HG02870 (cell line): ENCODE results near the gene OXCT1.
"Not testable (repeated sequence)": the region's sequence is repeated elsewhere in the genome, so short reads cannot be mapped to it uniquely, and the experiment has no call there.

Experiments
- ATAC-seq: cut with Tn5 transposase; IDR thresholded peaks from one replicate; pipeline ENCODE4 v1.9.1; 2021; ENCODE audit warnings: mild to moderate bottlenecking, moderate library complexity; ENCODE audit not compliant: unreplicated experiment

Gene OXCT1

GRCh38 chr5:41831155-41831554 is 39.1 kb downstream of the OXCT1 start:
- peak; percentile 63 for ATAC-seq

DNA sequence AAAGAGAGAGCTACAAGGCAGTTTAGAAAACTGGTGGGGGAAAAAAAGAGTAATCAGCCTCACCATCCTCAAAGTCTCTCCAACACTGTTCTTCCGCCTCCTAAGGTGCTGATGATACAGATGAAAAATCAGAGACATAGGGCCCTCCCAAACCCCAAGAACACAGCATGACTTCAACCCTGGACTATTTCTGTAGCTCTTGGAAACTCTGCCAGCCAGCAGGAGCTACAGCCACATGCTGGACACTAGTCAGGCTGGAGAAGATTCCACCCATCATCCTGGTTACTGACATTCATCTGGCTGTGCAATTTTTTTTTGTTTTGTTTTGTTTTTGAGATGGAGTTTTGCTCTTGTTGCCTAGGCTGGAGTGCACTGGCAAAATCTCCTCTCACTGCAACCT is 42.4 kb downstream of the OXCT1 start:
- no peak for ATAC-seq

DNA sequence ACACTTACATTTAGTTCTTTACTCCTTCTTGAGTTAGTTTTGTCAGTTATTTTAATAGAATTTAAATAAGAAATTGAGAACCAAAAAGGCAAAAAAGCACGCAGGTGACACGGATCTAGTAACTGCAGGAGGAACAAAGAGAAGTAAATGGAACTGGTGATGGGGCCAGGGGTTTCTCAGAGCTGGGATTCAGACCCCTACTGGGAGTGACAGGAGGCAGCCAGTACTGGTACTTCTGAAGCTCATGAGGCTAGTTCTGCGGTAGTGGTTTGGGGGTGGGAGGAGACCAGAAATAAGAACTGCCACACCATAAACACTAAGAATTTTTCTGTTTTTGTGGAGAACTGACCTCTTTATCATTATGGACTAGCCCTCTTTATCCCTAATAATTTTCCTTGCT is 48.2 kb downstream of the OXCT1 start:
- no peak for ATAC-seq

DNA sequence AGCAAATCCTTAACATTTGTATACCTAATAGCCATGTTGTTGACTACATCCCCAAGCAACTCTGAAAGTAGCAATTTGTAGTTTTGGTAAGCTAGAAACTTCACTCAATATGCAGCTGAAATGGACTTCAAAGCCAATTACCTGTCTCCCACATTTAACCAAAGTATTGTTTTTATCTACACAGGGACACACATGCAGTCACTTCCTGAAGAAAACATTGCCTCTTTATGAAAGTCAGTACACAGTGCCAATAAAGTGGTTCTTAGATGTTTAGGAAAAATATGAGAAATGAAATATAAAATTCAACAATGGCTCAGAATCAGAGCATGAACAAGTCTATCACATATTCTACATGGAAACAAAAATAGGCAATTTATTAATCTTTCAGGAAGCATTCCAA is 49.2 kb downstream of the OXCT1 start:
- no peak for ATAC-seq

- no peak for ATAC-seq
These were observed 50.1 kb downstream of the OXCT1 start for GRCh38 chr5:41820150-41820549.

GRCh38 chr5:41817625-41818301 is 52.5 kb downstream of the OXCT1 start:
- ATAC-seq = no peak

DNA sequence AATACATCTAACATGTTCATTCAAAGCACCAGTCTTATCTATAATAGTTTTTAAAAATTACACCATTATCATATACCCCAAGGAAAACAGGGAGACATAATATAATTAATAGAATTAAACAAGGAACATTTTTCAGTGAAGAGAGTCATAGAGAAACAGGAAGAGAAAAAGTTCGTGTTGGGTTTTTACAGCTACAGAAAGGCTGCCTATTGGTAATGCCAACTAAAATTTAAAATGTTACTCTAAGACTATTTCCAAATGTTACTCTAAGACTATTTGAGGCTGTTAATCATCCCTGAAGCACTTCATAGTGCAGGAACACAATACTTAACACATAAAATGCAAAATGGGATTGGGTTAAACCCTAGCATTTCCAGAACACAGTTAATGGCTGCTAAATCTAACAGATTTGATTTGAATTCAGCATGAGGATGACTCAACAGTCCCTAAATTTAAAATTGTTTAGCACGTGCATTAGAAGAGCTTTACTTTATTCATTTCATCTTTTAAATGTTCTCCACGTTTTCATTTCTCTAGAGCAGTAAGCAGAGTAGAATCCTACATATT is 54.5 kb downstream of the OXCT1 start:
- ATAC-seq = peak; percentile 44

- no peak for ATAC-seq
These were observed 55.0 kb downstream of the OXCT1 start for GRCh38 chr5:41815261-41815660.

DNA sequence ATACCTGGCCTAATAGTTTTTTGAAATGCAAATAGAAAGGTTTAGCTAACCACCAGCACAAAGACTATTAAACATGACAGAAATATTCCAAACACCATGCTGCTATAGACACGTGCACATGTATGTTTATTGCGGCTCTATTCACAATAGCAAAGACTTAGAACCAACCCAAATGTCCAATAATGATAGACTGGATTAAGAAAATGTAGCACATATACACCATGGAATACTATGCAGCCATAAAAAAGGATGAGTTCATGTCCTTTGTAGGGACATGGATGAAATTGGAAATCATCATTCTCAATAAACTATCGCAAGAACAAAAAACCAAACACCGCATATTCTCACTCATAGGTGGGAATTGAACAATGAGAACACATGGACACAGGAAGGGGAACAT is 55.9 kb downstream of the OXCT1 start:
- not testable (repeated sequence) for ATAC-seq

DNA sequence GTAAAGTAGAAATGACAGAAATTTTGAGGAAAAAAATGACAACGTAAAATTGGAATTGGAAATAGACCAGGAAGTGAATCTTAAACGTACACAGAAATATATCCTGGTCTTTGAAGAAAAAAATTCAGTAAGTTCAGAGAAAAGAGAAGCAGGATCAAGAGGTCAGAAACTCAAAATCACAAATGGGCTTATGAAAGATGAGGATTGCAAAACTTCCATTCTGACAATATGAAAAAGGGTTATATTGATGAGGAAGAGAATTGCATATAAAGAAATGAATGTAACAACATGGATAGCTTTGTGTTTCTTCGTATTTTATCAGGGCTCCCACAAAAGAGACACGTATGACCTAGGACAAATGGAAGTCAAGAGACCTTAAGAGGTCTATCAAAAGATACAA is 58.1 kb downstream of the OXCT1 start:
- no peak for ATAC-seq

GRCh38 chr5:41809128-41809527 is 61.1 kb downstream of the OXCT1 start:
- ATAC-seq = no peak

DNA sequence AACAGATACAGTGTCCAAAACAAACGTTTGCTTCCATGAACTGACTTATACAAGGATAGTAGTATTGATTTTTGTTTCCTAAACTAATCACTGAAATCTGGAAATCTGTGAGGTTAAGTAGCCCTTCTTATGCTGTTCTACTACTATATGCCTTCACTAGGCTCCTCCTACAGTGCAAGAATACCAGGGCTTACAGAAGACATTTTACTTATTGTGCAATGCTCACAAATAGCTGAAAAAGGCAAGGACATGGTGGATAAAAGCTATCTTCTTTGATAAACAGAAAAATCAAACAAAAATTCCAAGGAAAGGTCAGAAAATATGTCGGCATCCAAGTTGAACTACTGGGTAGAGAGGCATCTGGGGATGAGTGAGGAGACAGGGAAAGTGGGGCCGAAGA is 61.9 kb downstream of the OXCT1 start:
- no peak for ATAC-seq

- ATAC-seq = peak; percentile 90
These were observed 72.6 kb downstream of the OXCT1 start for GRCh38 chr5:41797662-41798061.

- no peak for ATAC-seq
These were observed 74.2 kb downstream of the OXCT1 start for GRCh38 chr5:41796061-41796460.

GRCh38 chr5:41795125-41795524 is 75.1 kb downstream of the OXCT1 start:
- ATAC-seq = no peak

GRCh38 chr5:41794471-41794870 is 75.8 kb downstream of the OXCT1 start:
- ATAC-seq = no peak

- ATAC-seq = no peak
These were observed 77.0 kb downstream of the OXCT1 start for GRCh38 chr5:41793141-41793770.

DNA sequence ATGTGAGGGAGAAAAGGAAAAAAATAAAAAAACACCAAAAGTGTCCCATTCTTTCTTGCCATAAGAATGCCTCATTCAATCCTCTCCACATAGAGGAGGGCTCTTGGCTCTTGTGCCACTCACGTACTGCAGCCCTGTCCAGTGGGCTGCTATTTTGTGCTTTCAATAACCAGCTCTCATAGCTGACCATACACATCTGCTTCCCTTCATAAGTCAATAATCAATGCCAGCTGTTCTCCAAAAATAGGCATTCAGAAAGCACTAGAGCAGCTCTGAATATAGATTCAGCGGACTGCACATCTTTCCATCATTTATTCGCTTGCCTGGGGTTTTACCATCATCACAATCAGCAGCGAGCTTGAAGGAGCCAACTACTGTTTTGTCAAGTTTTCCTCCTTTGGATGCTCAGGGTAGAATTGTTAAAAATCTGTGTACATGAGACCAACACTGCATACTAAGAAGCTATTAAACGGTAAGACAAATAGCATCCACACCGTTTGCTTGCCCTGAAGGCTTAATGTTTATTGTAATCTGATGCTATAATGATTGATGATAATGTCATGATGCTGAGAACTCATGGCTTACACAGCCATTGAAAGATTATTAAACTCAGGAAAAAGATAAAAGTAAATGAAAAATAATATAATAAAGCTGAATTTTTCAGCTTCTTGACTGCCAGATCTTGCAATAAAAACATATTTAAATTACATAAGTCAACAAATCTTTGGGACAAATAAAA is 80.0 kb downstream of the OXCT1 start:
- no peak for ATAC-seq

DNA sequence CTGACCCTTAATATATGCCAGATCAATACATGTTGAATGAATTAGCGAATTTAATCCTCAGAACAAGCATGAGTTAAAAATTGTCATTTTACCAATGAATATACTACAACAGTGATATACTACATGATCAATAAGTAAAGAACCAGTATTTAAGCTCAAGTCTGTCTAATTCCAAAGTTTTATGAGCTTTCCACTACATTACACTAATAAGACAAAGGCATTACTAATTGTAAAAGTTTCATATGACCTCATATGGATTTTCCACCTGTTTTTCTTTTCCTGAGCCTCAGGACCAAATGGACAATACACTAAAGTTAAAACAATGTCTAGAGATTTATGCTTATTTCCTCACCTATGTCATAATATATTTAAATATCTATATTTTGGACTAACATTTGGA is 80.8 kb downstream of the OXCT1 start:
- no peak for ATAC-seq

DNA sequence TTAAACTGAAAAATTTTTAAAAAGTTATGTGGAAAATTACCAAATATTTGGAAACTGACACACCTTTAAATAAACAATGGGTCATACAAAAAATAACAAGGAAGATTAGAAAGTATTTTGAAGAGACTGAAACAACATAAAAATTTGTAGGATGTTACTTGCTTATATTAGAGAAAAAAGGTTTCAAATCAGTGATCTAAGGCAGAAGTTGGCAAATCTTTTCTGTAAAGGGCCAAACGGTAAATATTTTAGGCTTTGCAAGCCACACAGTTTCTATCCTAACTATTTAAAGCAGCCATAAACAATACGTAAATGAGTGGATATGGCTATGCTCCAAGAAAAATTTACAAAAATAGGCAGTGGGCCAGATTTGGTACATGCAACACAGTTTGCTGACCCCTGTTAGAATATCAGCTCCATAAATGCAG is 81.3 kb downstream of the OXCT1 start:
- no peak for ATAC-seq

- no peak for ATAC-seq
These were observed 83.0 kb downstream of the OXCT1 start for GRCh38 chr5:41787265-41787664.

GRCh38 chr5:41785061-41785460 is 85.2 kb downstream of the OXCT1 start:
- ATAC-seq = no peak
